ENCODE measurements around the gene SAE1.

SAE1 gene

GRCh38 chr19:47123406-47123805 lies 7.2 kb upstream of the SAE1 start:
- Histone ChIP-seq H3K27me3 (ENCODE audit: control insufficient read depth in 1 of 2, insufficient read depth in 1 of 2, low read length in 2 of 2) (no peaks in the 10 kb centered on the region), H3K4me2 (ENCODE audit: low read length, poor library complexity, severe bottlenecking) (no peak overlapping the region), H3K36me3 (ENCODE audit: control insufficient read depth in 1 of 2, insufficient read depth in 2 of 2, low read depth in 1 of 2, low read length in 2 of 2) (no peaks in the 10 kb centered on the region), H3K4ac (ENCODE audit: low read depth in 1 of 2, low read length in 2 of 2) (no peak overlapping the region), H4K8ac (ENCODE audit: low read length) (no peak overlapping the region), H3K18ac (ENCODE audit: low read depth in 1 of 2, low read length in 2 of 2) (no peak overlapping the region), H3K27ac (ENCODE audit: low read length, poor library complexity, severe bottlenecking) (no peak overlapping the region), H3K79me1 (replicated peaks; ENCODE audit: low read length, poor library complexity, severe bottlenecking) (no peaks in the 10 kb centered on the region), H3K9ac (ENCODE audit: low read length) (no peak overlapping the region), H2BK5ac (ENCODE audit: low read depth, low read length, poor library complexity, severe bottlenecking) (no peak overlapping the region), H3K23ac (ENCODE audit: low read length in 2 of 2) (no peak overlapping the region), H2BK12ac (ENCODE audit: low read length in 2 of 2) (no peak overlapping the region), H3K4me3 (ENCODE audit: insufficient read depth in 1 of 2, low read depth in 1 of 2, low read length in 2 of 2) (no peak overlapping the region), H3K4me1 (ENCODE audit: control insufficient read depth, insufficient read depth, low read depth, low read length) (peaks cover 5% of the 10 kb centered on the region), H3K14ac (ENCODE audit: low read length in 2 of 2) (no peak overlapping the region), H2BK15ac (ENCODE audit: low read depth, poor library complexity, severe bottlenecking) (no peak overlapping the region), H4K91ac (ENCODE audit: low read length) (no peak overlapping the region), H3K9me3 (ENCODE audit: control insufficient read depth, low read length) (no peaks in the 10 kb centered on the region), H2AFZ (ENCODE audit: low read depth, low read length) (no peak overlapping the region), H2BK120ac (ENCODE audit: low read depth, low read length) (no peak overlapping the region), H2AK5ac (ENCODE audit: low read length, severe bottlenecking) (peak overlapping the region; percentile 88)
- DNase-seq = no peak
- WGBS = 92% methylated on average over 7 of the region's 7 CpGs

- no peak overlapping the region for H3K23ac ChIP-seq (ENCODE audit: low read length in 2 of 2)
- no peaks in the 10 kb centered on the region for H3K27me3 ChIP-seq (ENCODE audit: control insufficient read depth in 1 of 2, insufficient read depth in 1 of 2, low read length in 2 of 2)
- H3K4me1 ChIP-seq (ENCODE audit: control insufficient read depth, insufficient read depth, low read depth, low read length) = peaks cover 5% of the 10 kb centered on the region
- H2AK5ac ChIP-seq (ENCODE audit: low read length, severe bottlenecking) = peak overlapping the region; percentile 49
- no peak overlapping the region for H4K91ac ChIP-seq (ENCODE audit: low read length)
- DNase-seq = peak; percentile 82
- peak overlapping the region in 1 of 2 experiments; percentile 19 for H2BK12ac ChIP-seq (ENCODE audit: low read length in 2 of 2)
- H3K36me3 ChIP-seq (ENCODE audit: control insufficient read depth in 1 of 2, insufficient read depth in 2 of 2, low read depth in 1 of 2, low read length in 2 of 2) = no peaks in the 10 kb centered on the region
- no peak overlapping the region for H3K4me2 ChIP-seq (ENCODE audit: low read length, poor library complexity, severe bottlenecking)
- no peaks in the 10 kb centered on the region for H3K79me1 ChIP-seq (replicated peaks; ENCODE audit: low read length, poor library complexity, severe bottlenecking)
- no peak overlapping the region for H3K4me3 ChIP-seq (ENCODE audit: insufficient read depth in 1 of 2, low read depth in 1 of 2, low read length in 2 of 2)
- H3K14ac ChIP-seq (ENCODE audit: low read length in 2 of 2) = no peak overlapping the region
- no peak overlapping the region for H3K27ac ChIP-seq (ENCODE audit: low read length, poor library complexity, severe bottlenecking)
- no peak overlapping the region for H4K8ac ChIP-seq (ENCODE audit: low read length)
- peak overlapping the region; percentile 44 for H3K9ac ChIP-seq (ENCODE audit: low read length)
- 49% methylated on average over 7 of the region's 8 CpGs for WGBS
- no peak overlapping the region for H3K18ac ChIP-seq (ENCODE audit: low read depth in 1 of 2, low read length in 2 of 2)
- no peak overlapping the region for H3K4ac ChIP-seq (ENCODE audit: low read depth in 1 of 2, low read length in 2 of 2)
- H2BK5ac ChIP-seq (ENCODE audit: low read depth, low read length, poor library complexity, severe bottlenecking) = no peak overlapping the region
- H2AFZ ChIP-seq (ENCODE audit: low read depth, low read length) = peak overlapping the region; percentile 31
- no peaks in the 10 kb centered on the region for H3K9me3 ChIP-seq (ENCODE audit: control insufficient read depth, low read length)
- no peak overlapping the region for H2BK15ac ChIP-seq (ENCODE audit: low read depth, poor library complexity, severe bottlenecking)
- H2BK120ac ChIP-seq (ENCODE audit: low read depth, low read length) = no peak overlapping the region
Observed at GRCh38 chr19:47124937-47125668, 5.5 kb upstream of the SAE1 start.

- H2AK5ac ChIP-seq (ENCODE audit: low read length, severe bottlenecking) = no peak overlapping the region
- no peaks in the 10 kb centered on the region for H3K79me1 ChIP-seq (replicated peaks; ENCODE audit: low read length, poor library complexity, severe bottlenecking)
- H3K18ac ChIP-seq (ENCODE audit: low read depth in 1 of 2, low read length in 2 of 2) = no peak overlapping the region
- H2BK5ac ChIP-seq (ENCODE audit: low read depth, low read length, poor library complexity, severe bottlenecking) = no peak overlapping the region
- H3K27me3 ChIP-seq (ENCODE audit: control insufficient read depth in 1 of 2, insufficient read depth in 1 of 2, low read length in 2 of 2) = no peaks in the 10 kb centered on the region
- H3K14ac ChIP-seq (ENCODE audit: low read length in 2 of 2) = no peak overlapping the region
- no peaks in the 10 kb centered on the region for H3K9me3 ChIP-seq (ENCODE audit: control insufficient read depth, low read length)
- H3K4me3 ChIP-seq (ENCODE audit: insufficient read depth in 1 of 2, low read depth in 1 of 2, low read length in 2 of 2) = no peak overlapping the region
- H3K4ac ChIP-seq (ENCODE audit: low read depth in 1 of 2, low read length in 2 of 2) = no peak overlapping the region
- H2BK120ac ChIP-seq (ENCODE audit: low read depth, low read length) = no peak overlapping the region
- H3K9ac ChIP-seq (ENCODE audit: low read length) = no peak overlapping the region
- H3K36me3 ChIP-seq (ENCODE audit: control insufficient read depth in 1 of 2, insufficient read depth in 2 of 2, low read depth in 1 of 2, low read length in 2 of 2) = no peaks in the 10 kb centered on the region
- no peak overlapping the region for H2BK12ac ChIP-seq (ENCODE audit: low read length in 2 of 2)
- H3K4me2 ChIP-seq (ENCODE audit: low read length, poor library complexity, severe bottlenecking) = no peak overlapping the region
- H3K23ac ChIP-seq (ENCODE audit: low read length in 2 of 2) = no peak overlapping the region
- no peak overlapping the region for H2AFZ ChIP-seq (ENCODE audit: low read depth, low read length)
- H3K27ac ChIP-seq (ENCODE audit: low read length, poor library complexity, severe bottlenecking) = no peak overlapping the region
- H4K91ac ChIP-seq (ENCODE audit: low read length) = no peak overlapping the region
- no peak overlapping the region for H4K8ac ChIP-seq (ENCODE audit: low read length)
- no peak overlapping the region for H2BK15ac ChIP-seq (ENCODE audit: low read depth, poor library complexity, severe bottlenecking)
- H3K4me1 ChIP-seq (ENCODE audit: control insufficient read depth, insufficient read depth, low read depth, low read length) = peaks cover 5% of the 10 kb centered on the region
- DNase-seq = no peak
Observed at GRCh38 chr19:47125669-47125938, 5.0 kb upstream of the SAE1 start.

DNA sequence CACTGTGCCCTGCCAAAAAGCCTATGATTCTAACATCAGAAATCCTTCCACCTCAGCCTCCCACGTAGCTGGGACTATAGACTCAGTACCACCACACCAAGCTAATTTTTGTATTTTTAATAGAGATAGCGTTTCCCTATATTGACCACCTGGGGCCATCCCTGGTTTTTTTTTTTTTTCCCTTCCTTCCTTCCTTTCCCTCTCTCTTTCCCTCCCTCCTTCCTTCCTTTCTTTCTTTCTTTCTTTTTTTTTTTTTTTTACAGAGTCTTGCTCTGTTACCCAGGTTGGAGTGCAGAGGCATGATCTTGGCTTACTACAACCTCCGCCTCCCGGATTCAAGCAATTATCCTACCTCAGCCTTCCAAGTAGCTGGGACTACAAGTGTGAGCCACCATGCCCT lies 1.1 kb upstream of the SAE1 start:
- no peak overlapping the region for H2AK5ac ChIP-seq (ENCODE audit: low read length, severe bottlenecking)
- no peak overlapping the region for H2BK12ac ChIP-seq (ENCODE audit: low read length in 2 of 2)
- no peak overlapping the region for H4K8ac ChIP-seq (ENCODE audit: low read length)
- no peak overlapping the region for H3K18ac ChIP-seq (ENCODE audit: low read depth in 1 of 2, low read length in 2 of 2)
- WGBS = over 99% methylated on average over 4 of the region's 4 CpGs
- no peak overlapping the region for H2AFZ ChIP-seq (ENCODE audit: low read depth, low read length)
- H3K4me1 ChIP-seq (ENCODE audit: control insufficient read depth, insufficient read depth, low read depth, low read length) = peaks cover 6% of the 10 kb centered on the region
- peak overlapping the region in 1 of 2 experiments; percentile 94 for H3K4ac ChIP-seq (ENCODE audit: low read depth in 1 of 2, low read length in 2 of 2)
- no peak overlapping the region for H2BK120ac ChIP-seq (ENCODE audit: low read depth, low read length)
- H3K27me3 ChIP-seq (ENCODE audit: control insufficient read depth in 1 of 2, insufficient read depth in 1 of 2, low read length in 2 of 2) = no peaks in the 10 kb centered on the region
- H2BK15ac ChIP-seq (ENCODE audit: low read depth, poor library complexity, severe bottlenecking) = no peak overlapping the region
- no peak overlapping the region for H3K4me2 ChIP-seq (ENCODE audit: low read length, poor library complexity, severe bottlenecking)
- no peaks in the 10 kb centered on the region for H3K9me3 ChIP-seq (ENCODE audit: control insufficient read depth, low read length)
- no peak overlapping the region for H3K4me3 ChIP-seq (ENCODE audit: insufficient read depth in 1 of 2, low read depth in 1 of 2, low read length in 2 of 2)
- no peaks in the 10 kb centered on the region for H3K79me1 ChIP-seq (replicated peaks; ENCODE audit: low read length, poor library complexity, severe bottlenecking)
- no peak overlapping the region for H3K23ac ChIP-seq (ENCODE audit: low read length in 2 of 2)
- no peak overlapping the region for H3K9ac ChIP-seq (ENCODE audit: low read length)
- no peak overlapping the region for H3K14ac ChIP-seq (ENCODE audit: low read length in 2 of 2)
- H3K36me3 ChIP-seq (ENCODE audit: control insufficient read depth in 1 of 2, insufficient read depth in 2 of 2, low read depth in 1 of 2, low read length in 2 of 2) = peaks cover 0 to 7% of the 10 kb centered on the region in 2 experiments
- H4K91ac ChIP-seq (ENCODE audit: low read length) = no peak overlapping the region
- no peak for DNase-seq
- H3K27ac ChIP-seq (ENCODE audit: low read length, poor library complexity, severe bottlenecking) = no peak overlapping the region
- H2BK5ac ChIP-seq (ENCODE audit: low read depth, low read length, poor library complexity, severe bottlenecking) = no peak overlapping the region
